Nephron (organoid): ENCODE results near the gene HCRTR1.

Experiments
- H3K27ac Mint-ChIP-seq, 3 experiments: 2 replicates each; pipeline ENCODE4 v1.8.0; 2020; ENCODE audit warnings: mixed read lengths in 3 of 3, mild to moderate bottlenecking in 2 of 3, moderate library complexity in 1 of 3
- H3K27me3 Mint-ChIP-seq: 2 replicates; pipeline ENCODE4 v1.8.0; 2021; ENCODE audit warnings: low read depth, mild to moderate bottlenecking, moderate library complexity, mixed read lengths
- H3K36me3 Mint-ChIP-seq: 2 replicates; pipeline ENCODE4 v1.8.0; 2020; ENCODE audit warnings: low read depth, mixed read lengths
- H3K4me1 Mint-ChIP-seq: 2 replicates; pipeline ENCODE4 v1.8.0; 2020; ENCODE audit warnings: mixed read lengths
- H3K4me3 Mint-ChIP-seq, 3 experiments: 2 replicates each; pipeline ENCODE4 v1.8.0; 2020; ENCODE audit warnings: mild to moderate bottlenecking in 3 of 3, mixed read lengths in 3 of 3, moderate library complexity in 2 of 3
- H3K9me3 Mint-ChIP-seq: 2 replicates; pipeline ENCODE4 v1.8.0; 2020; ENCODE audit warnings: mixed read lengths
- CTCF ChIP-seq, 3 experiments: fragments of 200-600 bp; sonication (generic); IDR thresholded peaks; one replicate each; pipeline ENCODE4 v1.5.0; 2021; ENCODE audit warnings: antibody characterized with exemption in 3 of 3; ENCODE audit not compliant: unreplicated experiment in 3 of 3

HCRTR1 gene

GRCh38 chr1:31637915-31638673, 20.6 kb downstream of the HCRTR1 start:
- Mint-ChIP-seq H3K9me3 (no peaks in the 10 kb centered on the region), H3K4me3 (peak overlapping the region in 1 of 3 experiments; percentile 24), H3K27ac (peak overlapping the region in 2 of 3 experiments; percentile 4 to 40), H3K27me3 (no peaks in the 10 kb centered on the region), H3K36me3 (peaks cover 3% of the 10 kb centered on the region), H3K4me1 (peaks cover 23% of the 10 kb centered on the region)
- TF ChIP-seq CTCF (IDR thresholded peaks at IDR 0.05; ENCODE audit: unreplicated experiment in 3 of 3), result no peak

GRCh38 chr1:31639543-31639942, 22.1 kb downstream of the HCRTR1 start:
- Mint-ChIP-seq H3K27ac (no peak overlapping the region), H3K36me3 (peaks cover 2% of the 10 kb centered on the region), H3K4me3 (no peak overlapping the region), H3K9me3 (no peaks in the 10 kb centered on the region), H3K27me3 (no peaks in the 10 kb centered on the region), H3K4me1 (peaks cover 31% of the 10 kb centered on the region)
- no peak for TF ChIP-seq CTCF (IDR thresholded peaks at IDR 0.05; ENCODE audit: unreplicated experiment in 3 of 3)

- Mint-ChIP-seq H3K4me1 (peaks cover 36% of the 10 kb centered on the region), H3K36me3 (no peaks in the 10 kb centered on the region), H3K27ac (no peak overlapping the region), H3K27me3 (no peaks in the 10 kb centered on the region), H3K9me3 (no peaks in the 10 kb centered on the region), H3K4me3 (no peak overlapping the region)
- TF ChIP-seq CTCF (IDR thresholded peaks at IDR 0.05; ENCODE audit: unreplicated experiment in 3 of 3), result no peak
Measured at GRCh38 chr1:31640179-31640578, 22.7 kb downstream of the HCRTR1 start.

- H3K4me3 Mint-ChIP-seq, result no peak overlapping the region
- no peak overlapping the region for H3K27ac Mint-ChIP-seq
- no peaks in the 10 kb centered on the region for H3K36me3 Mint-ChIP-seq
- no peak for TF ChIP-seq CTCF (IDR thresholded peaks at IDR 0.05; ENCODE audit: unreplicated experiment in 3 of 3)
- H3K27me3 Mint-ChIP-seq, result no peaks in the 10 kb centered on the region
- H3K4me1 Mint-ChIP-seq, result peaks cover 37% of the 10 kb centered on the region
- H3K9me3 Mint-ChIP-seq, result no peaks in the 10 kb centered on the region
Measured at GRCh38 chr1:31640964-31641363, 23.5 kb downstream of the HCRTR1 start.

GRCh38 chr1:31642366-31642765, 24.9 kb downstream of the HCRTR1 start:
- Mint-ChIP-seq H3K36me3 (no peaks in the 10 kb centered on the region), H3K4me1 (peaks cover 44% of the 10 kb centered on the region), H3K27me3 (no peaks in the 10 kb centered on the region), H3K9me3 (no peaks in the 10 kb centered on the region), H3K4me3 (peak overlapping the region; percentile 17 to 54 (median 31)), H3K27ac (no peak overlapping the region)
- TF ChIP-seq CTCF (IDR thresholded peaks at IDR 0.05; ENCODE audit: unreplicated experiment in 3 of 3), result no peak

GRCh38 chr1:31642897-31643296, 25.4 kb downstream of the HCRTR1 start:
- no peak for TF ChIP-seq CTCF (IDR thresholded peaks at IDR 0.05; ENCODE audit: unreplicated experiment in 3 of 3)
- Mint-ChIP-seq H3K4me1 (peaks cover 41% of the 10 kb centered on the region), H3K9me3 (no peaks in the 10 kb centered on the region), H3K27ac (no peak overlapping the region), H3K27me3 (no peaks in the 10 kb centered on the region), H3K4me3 (peak overlapping the region; percentile 56 to 70 (median 62)), H3K36me3 (no peaks in the 10 kb centered on the region)
